ENCODE measurements around the gene SLC37A1.
"Not testable (repeated sequence)": the region's sequence is repeated elsewhere in the genome, so short reads cannot be mapped to it uniquely, and the experiment has no call there.

Gene SLC37A1

DNA sequence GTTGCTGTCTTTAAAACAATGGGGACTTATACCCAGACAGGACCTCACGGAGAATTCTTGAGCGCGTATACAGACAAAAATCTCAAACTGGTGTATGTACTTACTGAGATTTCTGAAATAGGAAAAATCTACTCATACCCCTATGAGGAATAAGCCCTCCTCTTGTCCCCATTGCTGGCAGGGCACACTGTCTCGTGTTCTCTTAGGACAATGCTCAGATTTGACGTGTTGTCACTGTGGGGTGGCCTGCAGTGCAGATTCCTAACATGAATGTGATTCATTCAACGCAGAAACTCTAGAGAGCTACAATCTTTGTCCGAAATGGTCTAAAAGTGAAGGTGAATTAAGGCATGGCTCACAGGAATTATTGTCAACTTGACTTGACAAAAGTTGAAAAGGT, 108.6 kb downstream of the SLC37A1 start:
- FAIRE-seq: no peak
- DNase-seq (ENCODE audit: extremely low spot score, insufficient read length, low read depth): no peak

DNA sequence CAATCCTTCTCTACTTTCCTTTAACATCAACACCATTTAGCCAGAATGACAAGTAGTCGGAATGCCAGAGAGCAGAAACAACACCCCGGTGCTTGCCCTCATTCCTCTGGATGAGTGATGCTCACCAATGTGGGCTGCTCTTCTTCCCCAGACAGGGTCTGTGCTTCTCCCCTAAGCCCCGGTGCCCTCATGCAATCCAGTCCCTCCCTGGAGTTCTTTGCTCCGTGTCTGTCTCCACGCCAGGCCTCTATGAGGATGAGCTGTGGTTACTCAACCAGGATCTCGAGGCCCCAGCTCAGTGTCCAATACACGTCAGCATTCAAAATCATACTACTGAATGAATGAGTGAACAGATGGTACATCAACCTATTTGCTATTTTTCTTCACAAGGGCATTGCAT, 110.0 kb downstream of the SLC37A1 start:
- no peak for DNase-seq (ENCODE audit: extremely low spot score, insufficient read length, low read depth)
- FAIRE-seq: no peak

DNA sequence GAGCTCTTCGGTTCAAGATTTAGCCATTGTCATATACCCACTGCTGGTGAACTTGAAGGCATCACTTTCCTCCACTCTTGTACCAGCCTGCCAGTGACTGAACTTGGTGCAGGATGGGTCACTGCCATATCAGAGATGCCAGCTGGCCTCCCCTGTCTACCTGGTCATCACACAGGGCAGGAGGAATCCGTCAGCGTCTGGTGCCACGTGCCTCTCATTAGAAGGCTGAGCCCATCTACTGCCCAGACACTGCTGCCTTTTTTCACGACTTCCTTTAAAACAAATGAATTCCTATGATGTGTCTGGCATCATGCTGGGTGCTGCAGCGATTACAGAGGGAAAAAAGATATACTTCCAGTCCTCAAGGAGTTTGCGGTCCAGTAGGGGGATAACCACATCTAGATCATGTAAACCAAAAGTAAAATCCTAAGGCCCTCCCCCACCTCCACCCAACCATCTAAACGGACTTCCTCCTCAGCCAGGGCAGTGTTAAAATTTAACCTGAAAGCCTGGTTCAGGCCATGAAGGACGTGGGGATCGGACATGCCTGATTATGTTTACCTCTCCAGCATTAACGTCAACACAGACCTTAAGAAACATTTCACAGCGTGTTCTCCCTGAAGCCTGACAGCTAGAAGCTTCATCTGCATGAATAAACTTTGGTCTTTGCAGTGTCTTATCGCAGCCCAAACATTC, 110.6 kb downstream of the SLC37A1 start:
- DNase-seq (ENCODE audit: extremely low spot score, insufficient read length, low read depth) (no peak), FAIRE-seq (peak; percentile 49)

DNA sequence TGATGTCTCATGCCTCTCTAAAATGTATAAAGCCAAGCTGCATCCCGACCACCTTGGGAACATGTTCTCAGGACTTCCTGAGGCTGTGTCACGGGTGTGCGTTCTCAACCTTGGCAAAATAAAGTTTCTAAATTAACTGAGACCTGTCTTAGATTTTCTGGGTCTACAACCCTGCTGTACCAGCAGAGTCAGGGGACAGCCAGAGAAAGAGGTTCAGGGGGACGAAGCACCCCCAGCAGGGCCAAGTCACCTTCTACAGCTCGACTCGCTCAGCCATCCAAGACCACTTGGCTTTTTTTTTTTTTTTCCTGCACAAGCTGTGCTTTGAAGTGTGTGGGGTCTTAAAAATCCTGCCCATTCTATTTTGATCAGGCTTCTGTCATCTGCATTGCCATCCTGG, 111.3 kb downstream of the SLC37A1 start:
- no peak for FAIRE-seq

DNA sequence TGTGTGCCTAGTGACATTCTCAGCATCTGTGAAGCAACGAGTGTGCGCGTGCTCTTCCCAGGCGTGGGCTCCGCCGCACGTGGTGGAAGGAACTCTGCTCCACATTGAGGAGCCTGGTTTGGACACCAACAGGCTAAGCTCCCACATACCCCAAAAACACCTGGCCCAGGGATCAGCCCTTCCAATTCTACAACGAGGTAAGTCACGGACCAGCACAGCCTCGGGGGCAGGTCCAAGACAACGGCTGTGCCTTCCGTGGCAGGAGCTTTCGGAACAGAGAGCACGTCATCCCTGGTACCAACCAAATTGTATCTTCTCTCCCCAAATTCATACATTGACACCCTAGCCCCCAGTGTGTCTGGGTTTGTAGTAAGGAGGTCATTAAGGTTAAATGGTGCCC, 112.5 kb downstream of the SLC37A1 start:
- FAIRE-seq (no peak), DNase-seq (ENCODE audit: extremely low spot score, insufficient read length, low read depth) (no peak)

More for the DNA sequence above, 111.3 kb downstream of the SLC37A1 start:
- no peak for DNase-seq (ENCODE audit: extremely low spot score, insufficient read length, low read depth)

DNA sequence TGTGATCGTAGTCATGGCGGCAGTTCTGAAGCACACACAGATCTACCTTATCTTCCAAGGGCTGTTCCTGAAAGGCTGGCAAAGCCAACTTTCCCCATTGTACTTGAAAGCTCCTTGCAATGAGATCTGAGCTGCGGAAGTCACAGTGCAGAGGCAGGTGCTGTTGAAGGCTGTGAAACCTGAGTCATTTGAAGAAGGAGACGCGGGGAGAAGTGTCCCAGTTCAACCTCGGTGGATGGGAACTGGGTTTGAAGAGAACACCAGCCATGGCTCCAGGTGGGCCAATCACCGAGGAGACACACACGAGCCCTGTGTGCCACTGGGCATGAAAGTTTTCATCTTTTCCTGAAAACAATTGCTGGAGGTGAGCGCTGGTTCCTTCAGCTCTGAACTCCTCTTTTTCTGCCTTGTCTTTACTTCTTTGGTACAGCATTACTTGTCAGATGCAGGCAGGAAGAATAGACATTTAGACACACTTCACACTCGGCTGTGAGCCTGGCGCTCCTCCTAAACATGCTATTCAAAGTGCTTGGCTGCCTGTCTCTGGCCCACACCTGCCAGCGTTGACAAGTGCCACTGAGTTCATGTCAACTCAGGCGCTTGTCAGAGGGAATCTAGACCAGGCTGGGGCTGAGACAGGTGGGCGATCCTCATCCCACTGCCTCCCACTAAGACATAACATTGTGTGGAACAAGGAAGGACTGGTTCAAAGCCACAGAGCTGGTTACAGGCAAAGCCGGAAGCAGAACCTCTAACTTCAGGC, 114.1 kb downstream of the SLC37A1 start:
- no peak for FAIRE-seq
- no peak for DNase-seq (ENCODE audit: extremely low spot score, insufficient read length, low read depth)

DNA sequence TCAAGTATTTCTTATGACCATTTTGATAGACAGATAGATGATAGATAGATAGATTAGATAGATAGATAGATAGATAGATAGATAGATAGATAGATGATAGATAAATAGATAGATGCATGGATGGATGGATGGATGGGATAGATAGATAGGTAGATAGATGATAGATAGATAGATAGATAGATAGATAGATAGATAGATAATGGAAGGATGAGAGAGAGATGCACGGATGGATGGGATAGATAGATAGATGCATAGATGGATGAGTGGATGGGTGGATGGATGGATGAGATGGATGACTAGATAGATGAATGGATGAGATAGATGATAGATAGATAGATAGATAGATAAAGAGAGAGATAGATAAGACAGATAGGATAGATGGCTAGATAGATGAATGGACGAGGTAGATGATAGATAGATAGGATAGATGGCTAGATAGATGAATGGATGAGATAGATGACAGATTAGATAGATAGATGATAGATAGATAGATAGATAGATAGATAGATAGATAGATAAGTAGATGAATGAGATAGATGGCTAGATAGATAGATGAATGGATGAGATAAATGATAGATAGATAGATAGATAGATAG, 114.9 kb downstream of the SLC37A1 start:
- not testable (repeated sequence) for DNase-seq (ENCODE audit: extremely low spot score, insufficient read length, low read depth); FAIRE-seq

DNA sequence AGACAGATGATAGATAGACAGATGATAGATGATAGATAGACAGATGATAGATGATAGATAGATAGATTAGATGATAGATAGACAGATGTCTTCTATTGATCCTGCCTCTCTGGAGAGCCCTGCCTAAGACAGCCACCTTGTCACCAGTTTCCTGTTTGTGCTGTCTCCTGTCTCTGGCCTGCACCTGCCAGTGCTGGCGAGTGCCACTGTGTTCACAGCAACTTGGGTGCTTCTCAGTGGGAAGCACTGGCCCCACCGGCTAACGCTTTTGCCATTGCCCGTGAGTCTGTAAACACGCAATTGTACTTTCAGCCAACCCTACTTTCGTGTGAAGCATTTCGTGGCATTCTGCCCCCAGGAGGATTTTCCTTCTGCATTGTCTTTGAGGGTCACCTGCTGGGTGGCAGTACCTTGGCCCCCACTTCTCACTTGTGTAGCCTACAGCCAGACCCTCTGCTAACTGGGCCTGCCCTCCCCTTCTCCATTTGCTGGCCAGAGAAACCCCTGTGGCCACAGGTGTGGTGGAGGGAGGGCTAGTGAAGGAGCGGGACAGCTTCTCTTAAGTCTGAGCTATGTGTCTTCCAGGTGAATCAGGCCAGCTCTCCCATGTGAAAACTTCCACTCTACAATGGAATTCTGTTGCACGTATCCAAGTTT, 116.4 kb downstream of the SLC37A1 start:
- no peak for FAIRE-seq
- DNase-seq (ENCODE audit: extremely low spot score, insufficient read length, low read depth): no peak

DNA sequence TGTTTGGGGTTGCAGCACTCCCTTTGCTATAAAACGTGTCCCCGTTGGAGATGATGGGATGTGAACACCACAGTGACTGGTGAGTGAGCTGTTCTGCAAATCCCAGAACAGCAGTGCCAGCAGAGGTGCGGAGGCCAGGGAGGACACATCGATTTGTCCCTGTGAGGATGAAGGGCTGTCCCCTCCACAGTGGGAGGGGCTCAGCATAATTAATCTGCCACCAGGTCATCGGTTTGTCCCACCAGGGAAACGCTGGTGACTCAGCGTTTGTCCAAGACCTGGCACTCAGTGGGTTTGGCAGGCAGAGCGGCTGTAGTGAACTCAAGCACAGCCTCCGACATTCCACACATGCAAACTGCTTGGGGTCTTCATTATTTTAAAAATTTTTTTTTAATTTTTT, 117.0 kb downstream of the SLC37A1 start:
- no peak for DNase-seq (ENCODE audit: extremely low spot score, insufficient read length, low read depth)
- no peak for FAIRE-seq

All from GM18507 (cell line).